Amygdala (tissue), 56 donors: ENCODE results near the gene MRPS24.
"Not testable (repeated sequence)": the region's sequence is repeated elsewhere in the genome, so short reads cannot be mapped to it uniquely, and the experiment has no call there.

Source experiments
- DNase-seq, 56 donors: peaks; one replicate each; lab custom pipeline; 2025; lab: John Stamatoyannopoulos, UW

MRPS24 gene

GRCh38 chr7:43843296-43843695 is 26.0 kb downstream of the MRPS24 start:
- no peak for DNase-seq

GRCh38 chr7:43838201-43838658 is 31.1 kb downstream of the MRPS24 start:
- no peak for DNase-seq

DNA sequence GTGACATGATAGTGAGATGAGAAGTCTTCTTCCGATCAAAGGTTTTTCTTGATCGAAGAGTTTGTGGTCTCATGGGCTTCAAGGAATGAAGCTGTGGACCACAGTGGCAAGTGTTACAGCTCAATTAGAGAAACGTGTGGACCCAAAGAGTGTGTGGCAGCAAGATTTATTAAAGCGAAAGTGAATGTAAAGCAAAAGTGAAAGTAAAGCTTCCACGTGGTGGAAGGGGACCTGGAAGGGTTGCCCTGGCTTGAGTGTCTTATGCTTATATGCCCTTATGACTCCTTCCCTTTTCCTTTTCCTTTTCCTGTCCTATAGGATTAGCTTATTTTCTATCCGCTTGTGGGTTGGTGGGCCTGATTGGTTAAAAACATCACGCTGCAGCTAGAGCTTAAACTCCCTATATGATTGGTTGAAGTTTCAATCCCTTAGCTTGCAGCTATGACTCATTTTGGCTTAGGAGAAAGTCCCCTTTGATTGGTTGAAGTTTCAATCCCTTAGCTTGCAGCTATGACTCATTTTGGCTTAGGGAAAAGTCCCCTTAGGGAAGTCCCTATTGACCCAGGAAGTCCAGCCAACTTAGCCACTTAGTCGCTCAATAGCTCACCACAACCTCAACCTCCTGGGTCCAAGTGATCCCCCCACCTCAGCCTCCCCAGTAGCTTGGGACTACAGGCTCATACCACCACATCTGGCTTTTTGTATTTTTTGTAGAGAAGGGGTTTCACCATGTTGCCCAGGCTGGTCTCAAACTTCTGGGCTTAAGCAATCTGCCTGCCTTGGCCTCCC is 34.7 kb downstream of the MRPS24 start:
- no peak for DNase-seq

GRCh38 chr7:43830917-43831316 is 38.4 kb downstream of the MRPS24 start:
- not testable (repeated sequence) for DNase-seq

DNA sequence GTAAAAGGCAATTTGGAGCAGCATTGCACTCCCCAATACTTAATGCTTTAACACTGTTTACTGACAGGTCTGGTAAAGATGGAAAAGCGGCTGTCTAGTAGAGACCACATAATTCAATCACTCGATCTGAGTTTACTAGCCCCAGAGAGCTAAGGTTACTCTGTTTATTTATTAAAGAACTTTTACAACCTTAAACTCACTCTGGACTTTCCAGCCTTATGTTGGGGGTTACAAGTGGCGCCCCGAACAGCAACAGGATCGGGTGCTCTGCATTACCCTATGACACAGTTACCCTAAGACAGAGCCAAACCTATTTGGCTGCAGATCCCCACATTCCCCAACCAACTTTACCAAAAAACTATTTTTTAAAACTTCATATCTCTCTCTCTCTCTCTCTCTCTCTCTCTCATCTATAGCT is 43.9 kb downstream of the MRPS24 start:
- DNase-seq, result no peak

- no peak for DNase-seq
Observed at GRCh38 chr7:43824963-43825362, 44.4 kb downstream of the MRPS24 start.

DNA sequence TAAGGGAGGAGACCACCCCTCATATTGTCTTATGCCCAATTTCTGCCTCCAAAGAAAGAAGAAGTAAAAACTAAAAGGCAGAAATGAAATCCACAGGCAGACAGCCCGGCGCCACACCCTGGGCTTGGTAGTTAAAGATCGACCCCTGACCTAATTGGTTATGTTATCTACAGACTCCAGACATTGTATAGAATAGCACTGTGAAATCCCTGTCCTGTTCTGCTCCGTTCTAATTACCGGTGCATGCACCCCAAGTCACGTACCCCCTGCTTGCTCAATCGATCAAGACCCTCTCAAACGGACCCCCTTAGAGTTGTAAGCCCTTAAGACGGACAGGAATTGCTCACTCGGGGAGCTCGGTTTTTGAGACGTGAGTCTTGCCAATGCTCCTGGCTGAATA is 44.8 kb downstream of the MRPS24 start:
- not testable (repeated sequence) for DNase-seq

DNA sequence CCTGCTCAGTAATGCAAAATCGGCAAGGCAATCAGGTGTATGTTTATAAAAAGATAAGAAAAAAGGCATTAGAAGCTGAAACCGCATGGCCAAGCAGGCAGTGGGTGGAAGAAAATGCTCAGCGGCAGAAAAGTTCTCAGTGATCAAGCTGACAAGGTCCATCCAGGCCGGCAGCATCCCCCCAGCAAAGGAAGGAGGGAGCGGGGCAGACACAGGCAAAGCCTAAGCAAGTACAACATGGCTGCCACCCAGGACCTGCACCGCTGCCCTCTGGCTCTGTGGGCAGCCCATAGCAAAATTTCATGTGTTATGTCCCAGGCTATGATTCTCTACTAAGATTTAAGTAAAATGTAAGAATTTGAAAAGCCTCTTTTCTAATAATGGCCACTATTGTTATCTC is 45.4 kb downstream of the MRPS24 start:
- no peak for DNase-seq

- DNase-seq, result not testable (repeated sequence)
Observed at GRCh38 chr7:43823425-43823824, 45.9 kb downstream of the MRPS24 start.
